Measurements from ENCODE around the gene SPON1. TPM values are rescaled to one million over a fixed set of nuclear protein-coding genes. Genes with fewer than 3 reads are reported as not detected.
A peak's percentile ranks its signal among the peaks of the same experiment; 100 is the strongest.

Gene SPON1
- total RNA-seq, 2 experiments from 2014 or later: 0.96 to 1.4 TPM

GRCh38 chr11:13965337-13965736, 2.8 kb downstream of the SPON1 start:
- intact Hi-C loops (cut with micrococcal nuclease): no loop called here
- no peak overlapping the region for H3K27ac Mint-ChIP-seq

GRCh38 chr11:13966013-13966412, 3.5 kb downstream of the SPON1 start:
- ChIA-PET CTCF (interaction anchor here (1.0 to 3.8 kb wide), 3 partner anchors 9 to 284 kb away, joined by 3 to 42 read pairs (median 3); no protein-coding TSS in a partner anchor), POLR2A (no interaction called here)
- intact Hi-C loops (cut with micrococcal nuclease): no loop called here
- TF ChIP-seq CTCF (IDR thresholded peaks at IDR 0.05): no peak
- Mint-ChIP-seq H3K27me3 (peaks cover 35% of the 10 kb centered on the region), H3K4me3 (no peak overlapping the region), H3K27ac (no peak overlapping the region), H3K36me3 (ENCODE audit: low read depth) (no peaks in the 10 kb centered on the region), H3K4me1 (ENCODE audit: low read depth) (peaks cover 17% of the 10 kb centered on the region), H3K9me3 (no peaks in the 10 kb centered on the region)
- no peak for ATAC-seq
- DNase-seq: no peak

More at GRCh38 chr11:13965337-13965736, 2.8 kb downstream of the SPON1 start:
- TF ChIP-seq CTCF (IDR thresholded peaks at IDR 0.05): no peak
- no peak for ATAC-seq
- POLR2A ChIA-PET: interaction anchor here (0.6 kb wide), 1 partner anchor 656 kb away, joined by 3 read pairs; no protein-coding TSS in a partner anchor
- H3K9me3 Mint-ChIP-seq: no peaks in the 10 kb centered on the region
- H3K27me3 Mint-ChIP-seq: peaks cover 38% of the 10 kb centered on the region
- CTCF ChIA-PET: interaction anchor here (0.7 to 3.8 kb wide), 4 partner anchors 7 to 1016 kb away, joined by 4 to 42 read pairs (median 6); no protein-coding TSS in a partner anchor
- no peak overlapping the region for H3K4me3 Mint-ChIP-seq
- peaks cover 16% of the 10 kb centered on the region for H3K4me1 Mint-ChIP-seq (ENCODE audit: low read depth)
- DNase-seq: no peak
- H3K36me3 Mint-ChIP-seq (ENCODE audit: low read depth): no peaks in the 10 kb centered on the region

- DNase-seq: no peak
- Mint-ChIP-seq H3K4me3 (no peak overlapping the region), H3K27ac (no peak overlapping the region), H3K4me1 (ENCODE audit: low read depth) (peaks cover 18% of the 10 kb centered on the region), H3K36me3 (ENCODE audit: low read depth) (no peaks in the 10 kb centered on the region), H3K27me3 (peaks cover 30% of the 10 kb centered on the region), H3K9me3 (no peaks in the 10 kb centered on the region)
- ATAC-seq: no peak
- ChIA-PET CTCF (interaction anchor here (1.0 kb wide), 2 partner anchors 10 to 283 kb away, joined by 3 read pairs; no protein-coding TSS in a partner anchor), POLR2A (no interaction called here)
- intact Hi-C loops (cut with micrococcal nuclease): no loop called here
- TF ChIP-seq CTCF (IDR thresholded peaks at IDR 0.05): no peak
Observed at GRCh38 chr11:13966486-13966885, 4.0 kb downstream of the SPON1 start.

GRCh38 chr11:13970986-13971385, 8.5 kb downstream of the SPON1 start:
- ATAC-seq (peak; percentile 27), DNase-seq (peak; percentile 30)
- H3K4me3 Mint-ChIP-seq: no peak overlapping the region
- intact Hi-C loops (cut with micrococcal nuclease): no loop called here
- H3K27me3 Mint-ChIP-seq: peaks cover 8% of the 10 kb centered on the region
- CTCF ChIA-PET: interaction anchor here (0.8 to 4.4 kb wide), 10 partner anchors 7 to 277 kb away, joined by 3 to 28 read pairs (median 4); no protein-coding TSS in a partner anchor
- no peaks in the 10 kb centered on the region for H3K9me3 Mint-ChIP-seq
- peak; percentile 32 for TF ChIP-seq CTCF (IDR thresholded peaks at IDR 0.05)
- H3K36me3 Mint-ChIP-seq (ENCODE audit: low read depth): no peaks in the 10 kb centered on the region
- POLR2A ChIA-PET: no interaction called here
- H3K27ac Mint-ChIP-seq: no peak overlapping the region
- peaks cover 16% of the 10 kb centered on the region for H3K4me1 Mint-ChIP-seq (ENCODE audit: low read depth)

GRCh38 chr11:13972043-13972910, 9.8 kb downstream of the SPON1 start:
- intact Hi-C loops (cut with micrococcal nuclease): no loop called here
- POLR2A ChIA-PET: no interaction called here

More at GRCh38 chr11:13972043-13972910, 9.8 kb downstream of the SPON1 start:
- H3K9me3 Mint-ChIP-seq: no peaks in the 10 kb centered on the region
- H3K27ac Mint-ChIP-seq: no peak overlapping the region
- peaks cover 2% of the 10 kb centered on the region for H3K27me3 Mint-ChIP-seq
- peaks cover 16% of the 10 kb centered on the region for H3K4me1 Mint-ChIP-seq (ENCODE audit: low read depth)
- DNase-seq: peak; percentile 31
- TF ChIP-seq CTCF (IDR thresholded peaks at IDR 0.05): no peak
- CTCF ChIA-PET: interaction anchor here (1.3 to 4.4 kb wide), 6 partner anchors 8 to 278 kb away, joined by 3 to 28 read pairs (median 7); no protein-coding TSS in a partner anchor
- ATAC-seq: no peak
- no peak overlapping the region for H3K4me3 Mint-ChIP-seq
- no peaks in the 10 kb centered on the region for H3K36me3 Mint-ChIP-seq (ENCODE audit: low read depth)

All from activated CD8-positive, alpha-beta T cell treated with anti-CD3 and anti-CD28 coated beads for 36 hours (primary cell).